NCI-H1092 (cell line): Measurements from ENCODE around the gene ADCY5.
"Not testable (repeated sequence)": the region's sequence is repeated elsewhere in the genome, so short reads cannot be mapped to it uniquely, and the experiment has no call there.

Experiments used
- DNase-seq: peaks from one replicate; lab custom pipeline; 2025; lab: John Stamatoyannopoulos, UW

The ADCY5 gene

DNA sequence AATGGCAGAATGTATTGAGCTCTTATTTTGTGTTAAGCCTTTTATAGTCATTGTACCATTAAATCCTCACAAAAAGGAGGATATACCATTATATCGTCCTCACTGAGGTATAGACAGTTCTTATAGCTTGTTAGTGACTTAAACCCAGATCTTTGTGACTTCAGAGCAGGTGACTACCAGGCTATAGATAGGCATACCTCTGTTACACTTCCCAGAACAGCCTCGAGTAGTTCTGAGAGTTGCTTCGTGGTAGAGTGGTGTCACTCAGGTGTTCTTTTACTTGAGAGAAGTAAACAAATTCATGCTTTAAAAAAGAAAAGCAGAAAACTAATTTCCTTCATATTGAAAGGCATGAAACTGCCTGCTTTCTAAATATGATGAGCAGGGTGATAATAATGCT, 187.2 kb downstream of the ADCY5 start:
- no peak for DNase-seq

DNA sequence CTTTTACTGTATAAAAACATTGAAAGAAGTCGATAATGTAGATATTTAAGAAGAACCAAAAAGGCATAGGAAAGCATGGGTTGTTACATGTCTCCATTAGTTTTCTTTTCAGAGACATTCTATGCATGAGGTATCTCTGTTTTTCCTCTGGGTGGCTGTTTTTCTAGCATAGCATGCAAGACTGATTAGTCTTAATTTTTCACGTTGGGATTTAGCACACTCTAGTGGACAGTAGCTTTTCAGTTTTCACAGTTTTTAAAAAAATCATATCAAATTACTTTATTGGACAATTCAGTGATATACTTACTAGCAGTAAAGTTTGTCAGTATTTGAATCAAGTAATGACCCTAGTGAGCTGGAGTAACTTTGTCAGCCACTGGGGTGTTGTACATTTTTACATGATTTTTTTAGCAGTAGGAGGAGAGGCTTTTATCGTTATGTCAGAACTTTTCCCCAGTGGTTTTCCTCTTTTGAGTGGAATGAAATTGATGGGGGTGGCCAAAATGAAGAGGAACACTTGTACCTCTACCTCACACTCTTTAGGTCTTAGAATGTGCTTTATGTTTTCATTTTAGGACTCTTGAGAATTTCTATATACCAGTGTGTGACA, 190.0 kb downstream of the ADCY5 start:
- peak; percentile 43 for DNase-seq

DNA sequence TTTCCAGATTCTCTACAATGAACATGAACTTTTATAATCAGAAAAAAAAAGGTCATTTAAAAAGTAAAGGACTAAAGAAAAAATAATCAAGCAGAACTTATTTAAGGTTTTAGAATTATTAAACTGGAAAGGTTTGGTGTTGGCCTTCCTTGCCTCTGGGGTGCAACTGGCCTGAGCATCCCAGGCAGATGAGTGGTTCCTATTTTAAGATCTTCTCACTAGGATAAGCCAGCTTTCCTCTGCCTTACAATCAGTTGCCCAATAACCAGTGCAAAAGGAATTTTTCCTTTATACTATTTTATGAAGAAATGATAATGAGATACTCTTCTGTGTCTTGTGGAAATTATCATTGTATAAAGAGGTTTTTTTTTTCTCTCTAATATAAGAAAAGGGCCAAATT, 190.5 kb downstream of the ADCY5 start:
- no peak for DNase-seq

DNA sequence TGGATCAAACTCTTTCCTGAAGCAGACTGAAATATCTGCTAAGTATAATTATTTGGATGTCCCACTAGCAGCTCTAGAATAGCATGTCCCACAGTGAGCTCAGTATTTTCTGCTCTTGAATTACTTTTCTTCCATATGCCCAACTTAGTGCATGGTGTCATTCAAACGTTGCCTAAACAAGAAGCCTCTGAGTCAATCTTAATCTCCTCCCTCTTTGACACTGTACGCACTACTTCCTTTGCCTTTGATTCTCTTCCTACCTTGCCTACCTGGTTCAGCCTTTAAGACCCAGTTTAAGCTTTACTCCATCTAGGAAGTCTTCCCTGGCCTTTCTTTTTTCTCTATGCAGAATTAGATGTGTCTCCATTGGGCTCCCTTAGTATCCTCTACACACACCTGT, 192.6 kb downstream of the ADCY5 start:
- no peak for DNase-seq

DNA sequence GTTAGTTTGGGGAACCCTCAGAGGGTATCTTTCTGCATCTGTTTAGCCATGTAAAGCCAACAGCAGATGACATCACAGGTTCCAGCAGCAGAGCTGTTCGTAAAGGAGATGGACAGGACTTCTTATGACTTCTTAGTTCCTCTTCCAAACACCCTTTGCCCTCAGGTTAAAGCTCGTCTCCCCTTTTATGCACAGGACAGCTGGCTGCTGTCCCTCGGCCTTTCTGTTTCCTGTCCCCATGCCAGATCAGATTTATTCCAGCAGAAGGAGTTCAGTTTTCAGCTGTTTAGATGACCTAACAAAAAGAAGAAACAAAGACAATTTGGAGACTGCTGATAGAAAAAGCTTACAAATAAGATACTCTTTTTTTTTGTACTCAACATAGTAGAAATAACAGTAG, 202.0 kb downstream of the ADCY5 start:
- DNase-seq: no peak

DNA sequence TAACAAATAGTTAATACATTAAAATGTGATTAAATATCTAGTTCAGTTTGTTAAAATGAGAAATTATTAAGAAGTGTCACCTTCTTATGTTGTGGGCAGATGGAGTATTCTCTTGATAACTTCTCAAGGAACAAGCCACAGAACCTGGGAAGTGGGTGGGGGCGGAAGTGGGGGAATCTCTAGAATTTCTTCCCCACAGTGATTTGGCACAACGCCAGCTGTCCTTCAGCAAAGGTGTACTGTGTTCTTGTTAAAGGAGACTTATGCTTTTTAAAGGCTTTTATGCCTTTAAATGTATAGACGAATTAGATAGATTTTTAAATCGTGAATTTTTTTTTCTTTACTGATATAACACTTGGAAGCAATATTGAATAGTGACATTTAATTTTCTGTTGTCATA, 204.8 kb downstream of the ADCY5 start:
- no peak for DNase-seq

DNA sequence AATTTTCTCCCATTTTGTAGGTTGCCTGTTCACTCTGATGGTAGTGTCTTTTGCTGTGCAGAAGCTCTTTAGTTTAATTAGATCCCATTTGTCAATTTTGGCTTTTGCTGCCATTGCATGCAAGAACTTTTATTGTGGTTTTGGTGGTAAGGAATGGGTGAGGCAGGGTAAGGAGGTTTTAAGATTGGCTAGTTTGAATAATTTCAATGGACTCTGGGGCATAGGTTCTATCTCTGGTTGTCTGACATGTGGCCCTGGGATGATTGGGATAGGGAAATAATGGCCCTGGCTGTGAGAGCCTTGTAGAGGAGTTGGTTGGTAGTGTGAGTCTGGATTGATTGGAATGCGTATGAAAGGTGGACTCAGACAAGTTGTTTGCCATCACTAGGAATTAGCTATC, 209.1 kb downstream of the ADCY5 start:
- no peak for DNase-seq

DNA sequence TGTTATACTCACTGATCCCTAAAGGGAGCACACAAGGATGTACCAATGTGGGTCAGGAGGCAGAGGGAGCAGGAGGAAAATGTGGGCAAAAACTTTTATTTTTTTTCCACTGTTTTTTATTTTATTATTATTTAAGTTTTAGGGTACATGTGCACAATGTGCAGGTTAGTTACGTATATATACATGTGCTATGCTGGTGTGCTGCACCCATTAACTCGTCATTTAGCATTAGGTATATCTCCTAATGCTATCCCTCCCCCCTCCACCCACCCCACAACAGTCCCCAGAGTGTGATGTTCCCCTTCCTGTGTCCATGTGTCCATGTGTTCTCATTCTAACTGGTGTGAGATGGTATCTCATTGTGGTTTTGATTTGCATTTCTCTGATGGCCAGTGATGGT, 209.7 kb downstream of the ADCY5 start:
- DNase-seq: not testable (repeated sequence)

DNA sequence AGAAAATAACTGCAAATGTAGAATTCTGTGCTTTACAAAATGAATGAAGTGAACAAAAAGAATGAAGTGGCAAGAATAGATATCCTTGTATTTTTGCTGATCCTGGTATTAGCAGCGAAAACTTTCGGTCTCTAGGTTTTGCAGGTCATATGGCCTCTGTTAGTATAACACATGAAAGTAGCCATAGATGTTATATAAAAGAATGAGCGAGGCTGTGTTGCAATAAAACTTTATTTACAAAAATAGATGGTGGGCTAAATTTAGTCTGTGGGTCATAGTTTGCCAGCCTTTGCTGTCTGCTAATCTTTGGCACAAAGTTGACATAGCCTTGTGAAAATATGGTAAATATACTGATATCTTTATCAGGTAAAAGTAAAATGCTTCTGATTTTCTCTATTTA, 212.0 kb downstream of the ADCY5 start:
- no peak for DNase-seq
